ENCODE results near the gene ZNF311. TPM values are rescaled to one million over a fixed set of nuclear protein-coding genes. Genes with fewer than 3 reads are reported as not detected.

The ZNF311 gene
- total RNA-seq, 4 donors from 2014 or later, result 0.35 to 1.4 (median 0.88) TPM

DNA sequence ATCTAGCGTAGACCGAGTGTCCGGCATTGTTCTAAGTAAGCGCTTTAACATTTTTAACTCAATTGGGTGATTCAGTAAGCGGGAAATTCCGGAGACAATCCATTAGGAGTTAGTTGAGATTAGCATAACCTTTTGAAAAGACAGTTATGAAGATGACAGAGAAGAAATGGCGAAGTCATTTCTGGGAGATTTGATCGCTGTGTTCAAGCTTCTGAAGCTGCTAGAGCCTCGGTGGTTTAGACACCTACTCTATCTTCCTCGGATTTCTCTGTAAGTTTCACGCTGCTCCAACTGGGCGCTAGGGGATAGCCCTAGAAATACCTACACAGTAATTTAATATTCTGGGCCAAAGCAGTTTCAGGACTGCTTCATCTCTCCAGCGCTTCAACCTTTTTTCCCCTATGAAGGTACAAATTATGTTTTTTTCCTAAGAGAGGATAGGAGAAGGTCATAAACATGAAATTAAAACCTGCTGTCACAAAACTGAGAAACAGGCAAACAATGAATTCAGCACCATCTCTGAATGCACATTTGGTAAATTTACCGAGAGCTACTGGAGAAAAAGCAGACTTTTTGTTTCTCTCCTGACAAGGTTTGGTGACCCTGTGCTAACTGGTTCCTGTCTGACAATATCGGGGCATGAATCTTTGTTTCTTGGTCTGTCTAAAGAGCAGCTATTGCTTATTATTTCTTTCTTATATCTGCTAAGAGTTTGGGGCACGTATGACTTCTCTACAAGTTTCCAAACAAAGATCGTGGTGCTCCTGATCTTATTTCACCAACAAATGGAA is 22.4 kb downstream of the ZNF311 start:
- peaks cover 6% of the 10 kb centered on the region for H3K27me3 ChIP-seq
- H3K36me3 ChIP-seq, result no peaks in the 10 kb centered on the region
- WGBS, 2 donors (ENCODE audit: low coverage in 1 of 2), result 8 to 13% methylated on average over 16 to 17 of the region's 17 CpGs
- H3K27ac ChIP-seq, result peak overlapping the region; percentile 79 to 87 (median 81)
- H3K4me3 ChIP-seq, result peak overlapping the region; percentile 58 to 100
- peaks cover 0 to 35% (median 0%) of the 10 kb centered on the region in 3 donors for H3K4me1 ChIP-seq
- no peaks in the 10 kb centered on the region for H3K9me3 ChIP-seq
- no peak for TF ChIP-seq POLR2AphosphoS5 (IDR thresholded peaks at IDR 0.05)
- peak in 3 of 4 experiments; percentile 21 to 31 (median 28) for TF ChIP-seq CTCF (IDR thresholded peaks at IDR 0.05)
- peak; percentile 16 for ATAC-seq

DNA sequence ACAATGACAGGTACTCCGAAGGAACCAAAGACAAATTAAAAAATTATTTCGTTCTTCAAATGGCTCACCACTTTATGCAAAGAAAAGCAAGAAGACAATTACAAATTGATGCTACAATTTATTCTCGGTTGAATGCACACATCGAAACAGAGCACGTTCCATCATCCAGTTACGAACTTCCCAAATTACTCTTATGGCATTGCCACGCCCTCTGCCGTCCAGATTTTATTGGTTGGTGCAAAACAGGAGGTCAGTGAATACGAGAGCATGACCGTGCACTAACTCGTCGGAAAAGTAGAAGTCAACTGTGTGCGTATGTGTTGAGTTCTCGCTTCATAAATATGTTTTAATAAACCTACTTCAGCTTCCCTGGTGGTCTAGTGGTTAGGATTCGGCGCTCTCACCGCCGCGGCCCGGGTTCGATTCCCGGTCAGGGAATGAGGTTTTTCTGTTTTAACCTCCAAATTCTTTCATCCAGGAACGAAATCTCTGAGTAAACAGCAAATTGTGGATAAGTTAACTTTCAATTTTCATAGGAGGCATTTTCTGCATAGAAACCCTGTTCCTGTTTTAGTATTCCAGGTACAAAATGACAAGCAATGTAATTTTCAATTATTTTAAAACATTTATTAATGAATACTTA is 23.2 kb downstream of the ZNF311 start:
- H3K27me3 ChIP-seq, result peaks cover 14% of the 10 kb centered on the region
- peaks cover 0 to 42% (median 0%) of the 10 kb centered on the region in 3 donors for H3K4me1 ChIP-seq
- H3K9me3 ChIP-seq, result no peaks in the 10 kb centered on the region
- no peaks in the 10 kb centered on the region for H3K36me3 ChIP-seq
- ATAC-seq, result peak; percentile 84
- no peak for TF ChIP-seq EP300 (IDR thresholded peaks at IDR 0.05)
- TF ChIP-seq POLR2AphosphoS5 (IDR thresholded peaks at IDR 0.05), result peak; percentile 48
- peak in 2 of 4 experiments; percentile 14 to 16 for TF ChIP-seq CTCF (IDR thresholded peaks at IDR 0.05)
- peak in 1 of 2 donors; percentile 32 for TF ChIP-seq POLR2A (IDR thresholded peaks at IDR 0.05)
- H3K4me3 ChIP-seq, result peak overlapping the region; percentile 58 to 100
- 0% methylated on average over 23 of the region's 23 CpGs for WGBS, 2 donors (ENCODE audit: low coverage in 1 of 2)
- H3K27ac ChIP-seq, result peak overlapping the region; percentile 79 to 87 (median 81)

- Histone ChIP-seq H3K4me3 (peak overlapping the region; percentile 58 to 100), H3K36me3 (no peaks in the 10 kb centered on the region), H3K9me3 (no peaks in the 10 kb centered on the region), H3K4me1 (peaks cover 0 to 43% (median 0%) of the 10 kb centered on the region in 3 donors), H3K27ac (peak overlapping the region; percentile 79 to 87 (median 81)), H3K27me3 (peaks cover 19% of the 10 kb centered on the region)
- TF ChIP-seq POLR2A (IDR thresholded peaks at IDR 0.05), result no peak
- TF ChIP-seq POLR2AphosphoS5 (IDR thresholded peaks at IDR 0.05), result no peak
- TF ChIP-seq CTCF (IDR thresholded peaks at IDR 0.05), result no peak
- no peak for TF ChIP-seq EP300 (IDR thresholded peaks at IDR 0.05)
- WGBS, 2 donors (ENCODE audit: low coverage in 1 of 2), result 0% methylated on average over 13 of the region's 13 CpGs
- ATAC-seq, result peak; percentile 31
Measured at GRCh38 chr6:28981431-28981832, 23.7 kb downstream of the ZNF311 start.

- peak overlapping the region; percentile 58 to 100 for H3K4me3 ChIP-seq
- 0 to 1% methylated on average over 8 to 15 of the region's 16 CpGs for WGBS, 2 donors (ENCODE audit: low coverage in 1 of 2)
- no peaks in the 10 kb centered on the region for H3K36me3 ChIP-seq
- peaks cover 0 to 38% (median 0%) of the 10 kb centered on the region in 3 donors for H3K4me1 ChIP-seq
- peak overlapping the region; percentile 21 to 87 (median 79) for H3K27ac ChIP-seq
- peak; percentile 12 for ATAC-seq
- H3K9me3 ChIP-seq, result no peaks in the 10 kb centered on the region
- peak in 3 of 4 experiments; percentile 33 to 58 (median 39) for TF ChIP-seq CTCF (IDR thresholded peaks at IDR 0.05)
- TF ChIP-seq EP300 (IDR thresholded peaks at IDR 0.05), result no peak
- peaks cover 24% of the 10 kb centered on the region for H3K27me3 ChIP-seq
Measured at GRCh38 chr6:28980852-28981430, 24.2 kb downstream of the ZNF311 start.
